Measurements from ENCODE around the gene INPP5D. TPM values are rescaled to one million over a fixed set of nuclear protein-coding genes. Genes with fewer than 3 reads are reported as not detected.

Gene INPP5D
- polyA plus RNA-seq, 3 donors, result 30.6 to 90.2 (median 54.8) TPM

DNA sequence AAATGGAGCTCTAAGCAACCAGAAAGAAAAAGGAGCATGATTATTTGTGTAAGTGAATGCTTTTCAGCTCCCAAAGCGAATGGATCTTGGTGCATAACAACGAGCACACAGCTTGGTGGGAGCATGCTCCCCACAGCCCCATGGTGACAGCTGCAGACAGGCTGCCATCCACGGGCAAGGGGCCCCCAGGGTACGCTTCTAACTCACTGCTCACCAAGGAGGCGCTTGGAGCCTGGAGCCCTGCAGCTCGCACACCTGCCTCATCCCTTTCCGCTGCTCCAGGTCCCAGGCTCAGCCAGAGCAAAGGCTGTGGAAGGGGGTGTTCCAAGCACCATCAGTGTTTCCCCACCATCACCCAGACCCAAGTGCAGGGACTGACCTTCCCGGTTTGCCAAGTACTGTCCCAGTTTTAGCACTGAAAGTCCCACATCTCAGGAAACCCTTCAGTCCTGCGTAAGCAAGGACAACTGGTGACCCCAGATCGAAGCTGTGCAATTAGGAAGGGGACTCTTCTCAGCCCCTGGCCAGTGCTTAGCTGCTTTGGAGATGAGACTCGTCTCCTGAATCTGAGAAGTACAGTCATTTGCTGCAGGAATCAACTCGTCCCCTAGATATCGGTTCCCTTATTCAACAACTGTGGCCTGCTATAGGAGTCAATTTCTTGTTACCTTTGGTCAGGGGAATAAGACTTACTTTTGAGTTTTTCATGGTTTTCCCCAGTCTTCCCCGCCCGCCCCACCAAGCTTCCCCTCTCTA is 141.3 kb downstream of the INPP5D start:
- DNase-seq, result no peak
- Histone ChIP-seq H3K27ac (ENCODE audit: low read depth in 1 of 2, low read length in 2 of 2) (peak overlapping the region in 1 of 2 donors; percentile 82), H3K79me2 (ENCODE audit: insufficient read depth, low read length) (no peaks in the 10 kb centered on the region), H4K20me1 (ENCODE audit: insufficient read depth, low read length) (peaks cover 43% of the 10 kb centered on the region), H3K4me2 (replicated peaks; ENCODE audit: extremely low read depth, low read length, poor library complexity, severe bottlenecking) (no peak overlapping the region), H2AFZ (ENCODE audit: insufficient read depth, low read depth, low read length, poor library complexity, severe bottlenecking) (no peak overlapping the region), H3K27me3 (ENCODE audit: control insufficient read depth in 2 of 2, insufficient read depth in 2 of 2, low read length in 2 of 2) (no peaks in the 10 kb centered on the region), H3K4me1 (ENCODE audit: control insufficient read depth in 1 of 2, insufficient read depth in 2 of 2, low read length in 2 of 2) (peaks cover 32 to 40% of the 10 kb centered on the region in 2 donors), H3K36me3 (replicated peaks in 1 of 2; ENCODE audit: control insufficient read depth in 1 of 2, insufficient read depth in 2 of 2, low read length in 2 of 2) (peaks cover 71 to 88% of the 10 kb centered on the region in 2 donors), H3K9ac (ENCODE audit: insufficient read depth, low read length, poor library complexity, severe bottlenecking) (no peak overlapping the region), H3K9me3 (replicated peaks in 1 of 2; ENCODE audit: control insufficient read depth in 1 of 2, insufficient read depth in 1 of 2, low read length in 2 of 2) (no peaks in the 10 kb centered on the region), H3K4me3 (replicated peaks in 1 of 3; ENCODE audit: low read depth in 2 of 3, low read length in 3 of 3) (peak overlapping the region in 1 of 3 experiments; percentile 6)
- H3K27ac Mint-ChIP-seq, result peak overlapping the region in 5 of 7 donors; percentile 31 to 63 (median 52)
- intact Hi-C loops (cut with micrococcal nuclease), result no loop called here
- H3K27me3 Mint-ChIP-seq (ENCODE audit: low read depth in 3 of 3), result peaks cover 0 to 2% (median 1%) of the 10 kb centered on the region in 3 donors
- H3K9me3 Mint-ChIP-seq, result peaks cover 0 to 6% (median 0%) of the 10 kb centered on the region in 7 donors
- peaks cover 65 to 94% of the 10 kb centered on the region in 2 donors for H3K36me3 Mint-ChIP-seq
- WGBS (ENCODE audit: insufficient coverage), result 95% methylated on average over 4 of the region's 15 CpGs
- no peak overlapping the region for H3K4me3 Mint-ChIP-seq
- H3K4me1 Mint-ChIP-seq, result peaks cover 38% of the 10 kb centered on the region
- TF ChIP-seq, protein P1, sequence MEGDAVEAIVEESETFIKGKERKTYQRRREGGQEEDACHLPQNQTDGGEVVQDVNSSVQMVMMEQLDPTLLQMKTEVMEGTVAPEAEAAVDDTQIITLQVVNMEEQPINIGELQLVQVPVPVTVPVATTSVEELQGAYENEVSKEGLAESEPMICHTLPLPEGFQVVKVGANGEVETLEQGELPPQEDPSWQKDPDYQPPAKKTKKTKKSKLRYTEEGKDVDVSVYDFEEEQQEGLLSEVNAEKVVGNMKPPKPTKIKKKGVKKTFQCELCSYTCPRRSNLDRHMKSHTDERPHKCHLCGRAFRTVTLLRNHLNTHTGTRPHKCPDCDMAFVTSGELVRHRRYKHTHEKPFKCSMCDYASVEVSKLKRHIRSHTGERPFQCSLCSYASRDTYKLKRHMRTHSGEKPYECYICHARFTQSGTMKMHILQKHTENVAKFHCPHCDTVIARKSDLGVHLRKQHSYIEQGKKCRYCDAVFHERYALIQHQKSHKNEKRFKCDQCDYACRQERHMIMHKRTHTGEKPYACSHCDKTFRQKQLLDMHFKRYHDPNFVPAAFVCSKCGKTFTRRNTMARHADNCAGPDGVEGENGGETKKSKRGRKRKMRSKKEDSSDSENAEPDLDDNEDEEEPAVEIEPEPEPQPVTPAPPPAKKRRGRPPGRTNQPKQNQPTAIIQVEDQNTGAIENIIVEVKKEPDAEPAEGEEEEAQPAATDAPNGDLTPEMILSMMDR (IDR thresholded peaks at IDR 0.05), result no peak

DNA sequence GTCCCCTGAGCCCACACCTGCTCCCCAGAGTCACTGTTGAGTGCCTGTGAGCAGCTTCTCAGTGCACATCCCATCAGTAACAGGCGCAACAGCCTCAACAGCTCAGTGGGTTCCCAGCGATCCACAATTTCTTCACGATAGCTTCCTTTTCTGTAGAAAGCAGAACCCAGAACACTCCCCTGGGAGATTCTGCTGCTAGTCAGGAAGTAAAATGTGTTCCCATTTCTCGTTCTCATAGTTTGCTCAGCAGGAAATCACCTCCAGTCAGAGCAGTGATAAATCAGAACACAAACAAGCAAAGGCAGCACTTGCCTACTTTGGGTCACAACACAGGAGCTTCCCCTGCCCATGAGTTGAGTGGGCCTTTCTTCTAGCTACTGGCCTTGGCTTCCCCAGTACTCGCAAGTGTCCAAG is 142.4 kb downstream of the INPP5D start:
- Histone ChIP-seq H3K9me3 (replicated peaks in 1 of 2; ENCODE audit: control insufficient read depth in 1 of 2, insufficient read depth in 1 of 2, low read length in 2 of 2) (no peaks in the 10 kb centered on the region), H3K4me1 (ENCODE audit: control insufficient read depth in 1 of 2, insufficient read depth in 2 of 2, low read length in 2 of 2) (peaks cover 32 to 40% of the 10 kb centered on the region in 2 donors), H3K36me3 (replicated peaks in 1 of 2; ENCODE audit: control insufficient read depth in 1 of 2, insufficient read depth in 2 of 2, low read length in 2 of 2) (peaks cover 71 to 88% of the 10 kb centered on the region in 2 donors), H3K9ac (ENCODE audit: insufficient read depth, low read length, poor library complexity, severe bottlenecking) (peak overlapping the region; percentile 5), H3K4me2 (replicated peaks; ENCODE audit: extremely low read depth, low read length, poor library complexity, severe bottlenecking) (peak overlapping the region; percentile 30), H2AFZ (ENCODE audit: insufficient read depth, low read depth, low read length, poor library complexity, severe bottlenecking) (no peak overlapping the region), H3K27me3 (ENCODE audit: control insufficient read depth in 2 of 2, insufficient read depth in 2 of 2, low read length in 2 of 2) (no peaks in the 10 kb centered on the region), H3K27ac (ENCODE audit: low read depth in 1 of 2, low read length in 2 of 2) (peak overlapping the region; percentile 69 to 82), H4K20me1 (ENCODE audit: insufficient read depth, low read length) (peaks cover 54% of the 10 kb centered on the region), H3K4me3 (replicated peaks in 1 of 3; ENCODE audit: low read depth in 2 of 3, low read length in 3 of 3) (peak overlapping the region in 1 of 3 experiments; percentile 1), H3K79me2 (ENCODE audit: insufficient read depth, low read length) (no peaks in the 10 kb centered on the region)
- Mint-ChIP-seq H3K27ac (peak overlapping the region; percentile 84 to 95 (median 91)), H3K4me3 (peak overlapping the region in 1 of 2 donors; percentile 75), H3K9me3 (peaks cover 0 to 6% (median 0%) of the 10 kb centered on the region in 7 donors), H3K36me3 (peaks cover 64 to 94% of the 10 kb centered on the region in 2 donors), H3K27me3 (ENCODE audit: low read depth in 3 of 3) (peaks cover 0 to 2% (median 1%) of the 10 kb centered on the region in 3 donors), H3K4me1 (peaks cover 38% of the 10 kb centered on the region)
- WGBS (ENCODE audit: insufficient coverage), result 25% methylated on average over 2 of the region's 5 CpGs
- intact Hi-C loops (cut with micrococcal nuclease), result no loop called here
- TF ChIP-seq, protein P1 (IDR thresholded peaks at IDR 0.05), result no peak
- peak; percentile 59 to 84 (median 62) for DNase-seq

All from CD14-positive monocyte (primary cell).